ENCODE results near the gene CLCNKB.

- TF ChIP-seq POLR2A (IDR thresholded peaks at IDR 0.05; ENCODE audit: low read depth, low read length) (no peak), TAF1 (IDR thresholded peaks at IDR 0.05; ENCODE audit: borderline replicate concordance, low read depth, low read length) (no peak)
Measured at GRCh38 chr1:16074217-16074616, 30.6 kb downstream of the CLCNKB start.

All from GM12892 (cell line).